ENCODE measurements around the gene IL1RAPL2.

- TF ChIP-seq, protein P1, sequence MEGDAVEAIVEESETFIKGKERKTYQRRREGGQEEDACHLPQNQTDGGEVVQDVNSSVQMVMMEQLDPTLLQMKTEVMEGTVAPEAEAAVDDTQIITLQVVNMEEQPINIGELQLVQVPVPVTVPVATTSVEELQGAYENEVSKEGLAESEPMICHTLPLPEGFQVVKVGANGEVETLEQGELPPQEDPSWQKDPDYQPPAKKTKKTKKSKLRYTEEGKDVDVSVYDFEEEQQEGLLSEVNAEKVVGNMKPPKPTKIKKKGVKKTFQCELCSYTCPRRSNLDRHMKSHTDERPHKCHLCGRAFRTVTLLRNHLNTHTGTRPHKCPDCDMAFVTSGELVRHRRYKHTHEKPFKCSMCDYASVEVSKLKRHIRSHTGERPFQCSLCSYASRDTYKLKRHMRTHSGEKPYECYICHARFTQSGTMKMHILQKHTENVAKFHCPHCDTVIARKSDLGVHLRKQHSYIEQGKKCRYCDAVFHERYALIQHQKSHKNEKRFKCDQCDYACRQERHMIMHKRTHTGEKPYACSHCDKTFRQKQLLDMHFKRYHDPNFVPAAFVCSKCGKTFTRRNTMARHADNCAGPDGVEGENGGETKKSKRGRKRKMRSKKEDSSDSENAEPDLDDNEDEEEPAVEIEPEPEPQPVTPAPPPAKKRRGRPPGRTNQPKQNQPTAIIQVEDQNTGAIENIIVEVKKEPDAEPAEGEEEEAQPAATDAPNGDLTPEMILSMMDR (IDR thresholded peaks at IDR 0.05), result no peak
- no peak for TF ChIP-seq EZH2 (IDR thresholded peaks at IDR 0.05)
- no peak for TF ChIP-seq EZH2phosphoT487 (IDR thresholded peaks at IDR 0.05)
Observed at GRCh38 chrX:105263171-105263570, 697.2 kb downstream of the IL1RAPL2 start.

All from neural progenitor cell (in vitro differentiated cells).